ENCODE results near the gene UNCX. TPM values are rescaled to one million over a fixed set of nuclear protein-coding genes. Genes with fewer than 3 reads are reported as not detected.
A peak's percentile ranks its signal among the peaks of the same experiment; 100 is the strongest.
"Not testable (repeated sequence)": the region's sequence is repeated elsewhere in the genome, so short reads cannot be mapped to it uniquely, and the experiment has no call there.

Gene UNCX
- polyA plus RNA-seq, 1 donor (not counting 4 experiments of a cell fraction or from before 2014, with no cell fraction given), result not detected

DNA sequence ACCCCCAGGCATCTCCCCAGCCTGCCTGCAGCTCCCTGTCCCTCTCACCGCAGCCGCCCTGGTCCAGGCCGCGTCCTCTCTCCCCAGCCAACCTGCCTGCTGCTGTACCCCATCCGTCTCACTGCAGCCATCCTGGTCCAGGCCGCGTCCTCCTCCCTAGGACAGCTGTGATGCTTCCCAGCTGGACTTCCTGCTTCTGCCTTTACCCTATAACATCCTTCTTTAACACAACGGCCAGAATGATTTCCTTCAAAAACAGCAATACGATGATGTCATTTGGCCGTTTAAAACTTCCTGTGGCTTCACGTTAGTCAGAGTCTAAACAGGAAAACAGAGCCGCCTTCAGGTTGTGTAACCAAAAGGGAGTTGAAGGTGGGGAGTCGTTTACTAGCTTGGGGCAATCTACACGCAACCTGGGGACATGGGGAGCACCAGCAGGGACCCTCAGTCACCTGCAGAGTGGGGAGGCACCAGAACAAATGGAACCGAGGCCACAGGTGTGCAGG lies 40.4 kb upstream of the UNCX start:
- Histone ChIP-seq H3K79me2 (ENCODE audit: control insufficient read depth, insufficient read depth, low read length) (no peaks in the 10 kb centered on the region), H4K20me1 (ENCODE audit: control insufficient read depth, extremely low read depth, insufficient read depth, low read length) (no peaks in the 10 kb centered on the region), H3K9me3 (ENCODE audit: control insufficient read depth, low read depth, low read length) (no peaks in the 10 kb centered on the region), H3K27ac (ENCODE audit: control insufficient read depth, insufficient read depth, low read length) (no peak overlapping the region), H3K4me2 (ENCODE audit: control insufficient read depth, extremely low read depth, insufficient read depth, low read depth, low read length) (no peak overlapping the region), H2AFZ (ENCODE audit: control insufficient read depth, low read length) (no peak overlapping the region), H3K4me1 (ENCODE audit: control insufficient read depth, extremely low read depth, insufficient read depth, low read length) (peaks cover 3% of the 10 kb centered on the region), H3K4me3 (ENCODE audit: control insufficient read depth in 2 of 3, extremely low read depth in 1 of 3, insufficient read depth in 2 of 3, low read depth in 1 of 3, low read length in 3 of 3) (no peak overlapping the region), H3K36me3 (ENCODE audit: control insufficient read depth in 2 of 2, extremely low read depth in 1 of 2, insufficient read depth in 2 of 2, low read length in 2 of 2) (no peaks in the 10 kb centered on the region), H3K27me3 (ENCODE audit: control insufficient read depth, extremely low read depth, insufficient read depth, low read length) (peaks cover 17% of the 10 kb centered on the region), H3K9me1 (ENCODE audit: control insufficient read depth, extremely low read depth, insufficient read depth, low read length) (no peaks in the 10 kb centered on the region), H3K9ac (ENCODE audit: control insufficient read depth, extremely low read depth, insufficient read depth, low read length) (no peak overlapping the region)
- dilution Hi-C loops (cut with MboI; ENCODE audit: extremely low pct_ligation_motif_present, low sequenced_read_pairs), result no loop called here
- FAIRE-seq (no peak), DNase-seq (ENCODE audit: low read depth, low spot score) (no peak)
- TF ChIP-seq EZH2 (IDR thresholded peaks at IDR 0.05; ENCODE audit: low read length), result no peak
- TF ChIP-seq, protein P1, sequence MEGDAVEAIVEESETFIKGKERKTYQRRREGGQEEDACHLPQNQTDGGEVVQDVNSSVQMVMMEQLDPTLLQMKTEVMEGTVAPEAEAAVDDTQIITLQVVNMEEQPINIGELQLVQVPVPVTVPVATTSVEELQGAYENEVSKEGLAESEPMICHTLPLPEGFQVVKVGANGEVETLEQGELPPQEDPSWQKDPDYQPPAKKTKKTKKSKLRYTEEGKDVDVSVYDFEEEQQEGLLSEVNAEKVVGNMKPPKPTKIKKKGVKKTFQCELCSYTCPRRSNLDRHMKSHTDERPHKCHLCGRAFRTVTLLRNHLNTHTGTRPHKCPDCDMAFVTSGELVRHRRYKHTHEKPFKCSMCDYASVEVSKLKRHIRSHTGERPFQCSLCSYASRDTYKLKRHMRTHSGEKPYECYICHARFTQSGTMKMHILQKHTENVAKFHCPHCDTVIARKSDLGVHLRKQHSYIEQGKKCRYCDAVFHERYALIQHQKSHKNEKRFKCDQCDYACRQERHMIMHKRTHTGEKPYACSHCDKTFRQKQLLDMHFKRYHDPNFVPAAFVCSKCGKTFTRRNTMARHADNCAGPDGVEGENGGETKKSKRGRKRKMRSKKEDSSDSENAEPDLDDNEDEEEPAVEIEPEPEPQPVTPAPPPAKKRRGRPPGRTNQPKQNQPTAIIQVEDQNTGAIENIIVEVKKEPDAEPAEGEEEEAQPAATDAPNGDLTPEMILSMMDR (optimal IDR thresholded peaks at IDR 0.05 in 1 of 3, IDR thresholded peaks at IDR 0.05 in 1 of 3, conservative IDR thresholded peaks at IDR 0.05 in 1 of 3; ENCODE audit: extremely low read depth in 1 of 3, insufficient read depth in 2 of 3, low read length in 3 of 3), result no peak

DNA sequence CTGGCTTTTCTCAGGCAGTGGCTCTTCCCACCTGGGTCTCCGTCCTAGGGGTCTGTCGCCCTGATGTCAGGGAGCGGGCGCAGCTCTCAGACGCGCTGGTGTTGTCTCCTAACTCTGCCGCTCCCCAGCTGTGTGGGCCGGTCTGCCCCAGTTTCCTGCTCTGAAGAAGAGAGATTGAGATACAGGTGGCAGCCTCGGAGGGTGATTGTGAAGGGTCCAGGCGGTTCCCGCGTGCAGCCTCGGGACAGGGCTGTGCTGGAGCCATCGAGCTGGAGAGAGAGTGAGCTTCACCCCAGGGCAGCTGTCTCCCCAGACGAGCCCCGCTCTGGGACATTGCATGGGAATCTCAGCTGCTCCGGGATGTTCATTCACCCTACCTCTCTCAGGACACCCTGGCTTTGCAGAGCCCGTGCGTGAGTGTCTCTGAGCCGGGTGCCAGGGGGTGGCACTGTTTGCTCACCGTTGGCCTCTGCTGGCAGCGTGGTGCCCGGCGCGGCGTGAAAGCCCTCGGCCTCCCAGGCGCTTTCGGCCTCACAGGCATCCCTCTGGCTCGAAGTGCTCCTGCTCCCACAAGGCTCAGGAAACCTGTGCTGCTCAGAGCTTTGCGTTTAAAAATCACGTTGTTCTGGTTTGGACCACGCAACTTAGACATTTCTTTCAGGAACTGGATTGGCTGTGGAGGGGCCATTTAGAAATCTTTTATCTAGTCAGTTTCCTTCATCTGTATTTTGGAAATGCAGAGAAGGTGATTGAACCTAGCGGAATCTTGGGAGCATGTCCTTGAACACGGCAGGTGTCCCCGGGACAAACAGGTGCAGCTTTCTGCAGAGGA lies 38.9 kb upstream of the UNCX start:
- Histone ChIP-seq H3K4me3 (ENCODE audit: control insufficient read depth in 2 of 3, extremely low read depth in 1 of 3, insufficient read depth in 2 of 3, low read depth in 1 of 3, low read length in 3 of 3) (no peak overlapping the region), H4K20me1 (ENCODE audit: control insufficient read depth, extremely low read depth, insufficient read depth, low read length) (no peaks in the 10 kb centered on the region), H3K27ac (ENCODE audit: control insufficient read depth, insufficient read depth, low read length) (no peak overlapping the region), H3K9me3 (ENCODE audit: control insufficient read depth, low read depth, low read length) (no peaks in the 10 kb centered on the region), H3K4me1 (ENCODE audit: control insufficient read depth, extremely low read depth, insufficient read depth, low read length) (peaks cover 3% of the 10 kb centered on the region), H3K9ac (ENCODE audit: control insufficient read depth, extremely low read depth, insufficient read depth, low read length) (no peak overlapping the region), H2AFZ (ENCODE audit: control insufficient read depth, low read length) (no peak overlapping the region), H3K79me2 (ENCODE audit: control insufficient read depth, insufficient read depth, low read length) (no peaks in the 10 kb centered on the region), H3K36me3 (ENCODE audit: control insufficient read depth in 2 of 2, extremely low read depth in 1 of 2, insufficient read depth in 2 of 2, low read length in 2 of 2) (no peaks in the 10 kb centered on the region), H3K27me3 (ENCODE audit: control insufficient read depth, extremely low read depth, insufficient read depth, low read length) (peaks cover 21% of the 10 kb centered on the region), H3K9me1 (ENCODE audit: control insufficient read depth, extremely low read depth, insufficient read depth, low read length) (no peaks in the 10 kb centered on the region), H3K4me2 (ENCODE audit: control insufficient read depth, extremely low read depth, insufficient read depth, low read depth, low read length) (no peak overlapping the region)
- TF ChIP-seq, protein P1 (optimal IDR thresholded peaks at IDR 0.05 in 1 of 3, IDR thresholded peaks at IDR 0.05 in 1 of 3, conservative IDR thresholded peaks at IDR 0.05 in 1 of 3; ENCODE audit: extremely low read depth in 1 of 3, insufficient read depth in 2 of 3, low read length in 3 of 3), result peak; percentile 57 to 91 (median 84)
- TF ChIP-seq EZH2 (IDR thresholded peaks at IDR 0.05; ENCODE audit: low read length), result no peak
- FAIRE-seq (peak; percentile 23), DNase-seq (ENCODE audit: low read depth, low spot score) (no peak)
- dilution Hi-C loops (cut with MboI; ENCODE audit: extremely low pct_ligation_motif_present, low sequenced_read_pairs), result no loop called here

DNA sequence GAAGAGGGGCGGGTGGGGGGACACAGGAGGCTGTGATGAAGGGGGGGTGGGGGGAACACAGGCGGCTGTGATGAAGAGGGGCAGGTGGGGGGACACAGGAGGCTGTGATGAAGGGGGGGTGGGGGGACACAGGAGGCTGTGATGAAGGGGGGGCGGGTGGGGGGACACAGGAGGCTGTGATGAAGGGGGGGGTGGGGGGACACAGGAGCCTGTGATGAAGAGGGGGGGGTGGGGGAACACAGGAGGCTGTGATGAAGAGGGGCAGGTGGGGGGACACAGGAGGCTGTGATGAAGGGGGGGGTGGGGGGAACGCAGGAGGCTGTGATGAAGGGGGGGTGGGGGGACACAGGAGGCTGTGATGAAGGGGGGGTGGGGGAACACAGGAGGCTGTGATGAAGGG lies 36.2 kb upstream of the UNCX start:
- H3K27ac ChIP-seq (ENCODE audit: control insufficient read depth, insufficient read depth, low read length); H3K9me1 ChIP-seq (ENCODE audit: control insufficient read depth, extremely low read depth, insufficient read depth, low read length); dilution Hi-C loops (cut with MboI; ENCODE audit: extremely low pct_ligation_motif_present, low sequenced_read_pairs); H3K36me3 ChIP-seq (ENCODE audit: control insufficient read depth in 2 of 2, extremely low read depth in 1 of 2, insufficient read depth in 2 of 2, low read length in 2 of 2); H3K9ac ChIP-seq (ENCODE audit: control insufficient read depth, extremely low read depth, insufficient read depth, low read length); FAIRE-seq; H3K79me2 ChIP-seq (ENCODE audit: control insufficient read depth, insufficient read depth, low read length); H2AFZ ChIP-seq (ENCODE audit: control insufficient read depth, low read length); DNase-seq (ENCODE audit: low read depth, low spot score); H3K4me1 ChIP-seq (ENCODE audit: control insufficient read depth, extremely low read depth, insufficient read depth, low read length); H3K4me3 ChIP-seq (ENCODE audit: control insufficient read depth in 2 of 3, extremely low read depth in 1 of 3, insufficient read depth in 2 of 3, low read depth in 1 of 3, low read length in 3 of 3); H4K20me1 ChIP-seq (ENCODE audit: control insufficient read depth, extremely low read depth, insufficient read depth, low read length); H3K4me2 ChIP-seq (ENCODE audit: control insufficient read depth, extremely low read depth, insufficient read depth, low read depth, low read length); H3K9me3 ChIP-seq (ENCODE audit: control insufficient read depth, low read depth, low read length): not testable (repeated sequence)
- peaks cover 33% of the 10 kb centered on the region for H3K27me3 ChIP-seq (ENCODE audit: control insufficient read depth, extremely low read depth, insufficient read depth, low read length)

Data from keratinocyte (primary cell).